K562 (cell line): ENCODE results near the gene GUCY1A2. TPM values are rescaled to one million over a fixed set of nuclear protein-coding genes. Genes with fewer than 3 reads are reported as not detected.

Experiments
- ATAC-seq: fragments of 200-7000 bp; cut with Tn5 transposase; 3 replicates; pipeline ENCODE4 v1.9.1; 2020; ENCODE audit warnings: moderate library complexity
- BruUV-seq: library from RNA; stranded (reverse); fragments of 400-500 nt; replicated peaks from 2 replicates; lab custom pipeline; 2021; lab: Mats Ljungman, UMichigan
- CTCF ChIA-PET: fragments of 300-600 bp; formaldehyde crosslinking; extraction: SDS; loops from one replicate; lab custom pipeline; 2021; ENCODE audit warnings: low intra/inter-chr PET ratio; lab: Yijun Ruan, JAX
- POLR2A ChIA-PET: fragments of 300-600, 350-650 bp; sonication (Branson Sonifier 250); formaldehyde crosslinking; extraction: SDS; loops from one replicate; lab custom pipeline; 2021; ENCODE audit warnings: antibody characterized with exemption, inconsistent platforms; lab: Yijun Ruan, JAX
- DNase-seq, 4 experiments: peaks; one replicate each; pipeline versions ENCODE4 v3.0.0 to v3.0.0-alpha.2; 2011 to 2018; ENCODE audit warnings: low spot score in 3 of 4, mixed read lengths in 3 of 4; ENCODE audit errors: extremely low read depth in 1 of 4
- FAIRE-seq: peaks from 2 replicates; lab custom pipeline; 2011; peaks lifted over from hg19 to GRCh38; lab: Jason Lieb, UNC
- H2AFZ ChIP-seq: 2 replicates; pipeline ENCODE4 v1.6.0; 2011; ENCODE audit warnings: low read depth, low read length, control low read depth, inconsistent platforms
- H3K27ac ChIP-seq: fragments of 200-600 bp; 3 replicates; pipeline ENCODE4 v1.8.0; 2011; ENCODE audit warnings: low read depth, mild to moderate bottlenecking, control low read depth, inconsistent platforms, low read length, moderate library complexity, mixed read lengths; ENCODE audit errors: extremely low read depth
- H3K27me3 ChIP-seq, 2 experiments: fragments of 300-600 bp in 1 of 2; 2 replicates in 1 of 2; 3 replicates in 1 of 2; pipeline versions ENCODE4 v1.6.0 to v1.8.0; 2011; ENCODE audit warnings: inconsistent platforms in 2 of 2, low read length in 2 of 2, mild to moderate bottlenecking in 1 of 2, mixed read lengths in 1 of 2, moderate library complexity in 1 of 2; ENCODE audit not compliant: control insufficient read depth in 2 of 2, insufficient read depth in 2 of 2
- H3K36me3 ChIP-seq: fragments of 300-600 bp; 3 replicates; pipeline ENCODE4 v1.8.0; 2011; ENCODE audit warnings: mild to moderate bottlenecking, low read length, inconsistent platforms; ENCODE audit not compliant: control insufficient read depth, insufficient read depth
- H3K4me1 ChIP-seq, 2 experiments: fragments of 200-600 bp in 1 of 2; replicated peaks in 1 of 2; 2 replicates in 1 of 2; 3 replicates in 1 of 2; pipeline versions ENCODE4 v1.5.1 to v1.8.0; 2011; ENCODE audit warnings: inconsistent platforms in 2 of 2, low read length in 2 of 2, mild to moderate bottlenecking in 1 of 2, mixed read lengths in 1 of 2, moderate library complexity in 1 of 2; ENCODE audit not compliant: control insufficient read depth in 2 of 2, insufficient read depth in 2 of 2
- H3K4me2 ChIP-seq: 2 replicates; pipeline ENCODE4 v1.6.1; 2011; ENCODE audit warnings: low read length, control low read depth, inconsistent platforms, mixed read lengths; ENCODE audit not compliant: insufficient read depth
- H3K4me3 ChIP-seq: fragments of 200-600 bp; sonication (generic), shearing (Covaris generic); 2 replicates; pipeline ENCODE4 v1.5.1; 2016; ENCODE audit warnings: control low read depth, inconsistent platforms
- H3K79me2 ChIP-seq: fragments of 200-600 bp; 3 replicates; pipeline ENCODE4 v1.8.0; 2011; ENCODE audit warnings: low read length, inconsistent platforms; ENCODE audit not compliant: control insufficient read depth, insufficient read depth
- H3K9ac ChIP-seq, 2 experiments: 2 replicates each; pipeline versions ENCODE4 v1.6.0 to v1.6.1; 2011; ENCODE audit warnings: low read depth in 2 of 2, low read length in 2 of 2, control low read depth in 1 of 2, inconsistent platforms in 1 of 2, mild to moderate bottlenecking in 1 of 2, mixed read lengths in 1 of 2; ENCODE audit not compliant: insufficient read depth in 1 of 2
- H3K9me1 ChIP-seq: one replicate; pipeline ENCODE4 v1.6.0; 2011; ENCODE audit warnings: inconsistent platforms, mild to moderate bottlenecking, low read length, moderate library complexity; ENCODE audit not compliant: control insufficient read depth, insufficient read depth
- H3K9me3 ChIP-seq: replicated peaks from 2 replicates; pipeline ENCODE4 v1.5.1; 2011; ENCODE audit warnings: low read depth, low read length, inconsistent platforms; ENCODE audit not compliant: control insufficient read depth, insufficient read depth
- H4K20me1 ChIP-seq: replicated peaks from 2 replicates; pipeline ENCODE4 v1.6.1; 2011; ENCODE audit warnings: low read length, inconsistent platforms, mixed read lengths; ENCODE audit not compliant: control insufficient read depth, insufficient read depth
- CHAMP1 ChIP-seq: fragments of 450-650 bp; IDR thresholded peaks from 2 replicates; pipeline ENCODE4 v1.6.1; 2016; ENCODE audit warnings: mild to moderate bottlenecking
- E2F3 ChIP-seq: fragments of 250-450 bp; sonication (Bioruptor Pico); IDR thresholded peaks from 2 replicates; pipeline ENCODE4 v1.4.0; 2020; ENCODE audit warnings: mild to moderate bottlenecking
- GTF2B ChIP-seq: IDR thresholded peaks from 2 replicates; pipeline ENCODE4 v1.6.1; 2011; ENCODE audit not compliant: insufficient read length; ENCODE audit errors: extremely low read depth
- NBN ChIP-seq: fragments of 450-650 bp; IDR thresholded peaks from 2 replicates; pipeline ENCODE4 v1.6.1; 2016; ENCODE audit warnings: low read depth, mild to moderate bottlenecking
- NELFE ChIP-seq: IDR thresholded peaks from 2 replicates; pipeline ENCODE4 v1.6.1; 2011; ENCODE audit warnings: mild to moderate bottlenecking; ENCODE audit not compliant: insufficient read depth, insufficient read length
- ZBED1 ChIP-seq: IDR thresholded peaks from 2 replicates; pipeline ENCODE4 v1.6.1; 2014
- ZFP36 ChIP-seq: fragments of 150-350 bp; IDR thresholded peaks from 2 replicates; pipeline ENCODE4 v1.6.1; 2018; ENCODE audit warnings: low read length, low read depth; ENCODE audit not compliant: partially characterized antibody
- WGBS: fragments of 100-300 bp; shearing (Covaris generic); methylation state at CpG from one replicate; pipeline ENCODE4 v1.1.6; 2016; ENCODE audit warnings: low coverage, mixed read lengths; ENCODE audit not compliant: insufficient coverage; ENCODE audit errors: missing lambda C conversion rate; 5-methylcytosine and 5-hydroxymethylcytosine counted together
- in situ Hi-C: fragments of 300-500 bp; cut with MboI; formaldehyde crosslinking; loops from 4 replicates; pipeline ENCODE4 v1.15.0; 2018; ENCODE audit warnings: inconsistent platforms, mixed read lengths
- intact Hi-C: fragments of 100-400 bp; cut with micrococcal nuclease; formaldehyde crosslinking; loops from 2 replicates; pipeline ENCODE4 v1.14.2; 2022
- polyA plus RNA-seq, 8 experiments: library from polyadenylated mRNA; depleted of rRNA in 4 of 8; stranded (reverse) in 5 of 8; unstranded in 3 of 8; fragments of >200 nt; fragmentation: Nextera tagmentation in 2 of 8; fragmentation: Illumina TruSeq in 1 of 8; extraction: Ambion mirVana in 2 of 8; extraction: Trizol in 1 of 8; gene quantifications; 2 replicates each; pipeline versions ENCODE4 v1.2.1 to v1.2.3, GENCODE V29; 2011 to 2014; ENCODE audit warnings: inconsistent platforms in 1 of 8, missing spikeins in 1 of 8
- total RNA-seq, 7 experiments: library from RNA; depleted of rRNA in 6 of 7; stranded (reverse); fragments of >200 nt in 6 of 7; fragmentation: Illumina TruSeq in 2 of 7; extraction: Trizol in 2 of 7; gene quantifications; 2 replicates each; pipeline versions ENCODE4 v1.2.1 to v1.2.3, GENCODE V29; 2011 to 2021; ENCODE audit warnings: low replicate concordance in 1 of 7

GUCY1A2 gene
- total and polyA plus RNA-seq, 9 of the 15 experiments (the other 6 are each of a cell fraction or from before 2014, with no cell fraction given), result under 0.01 to 0.04 TPM; not detected in 7

GRCh38 chr11:106879029-106879428 lies 139.2 kb downstream of the GUCY1A2 start:
- POLR2A ChIA-PET, result no interaction called here
- intact Hi-C loops, result no loop called here
- no peak overlapping the region for H3K4me2 ChIP-seq
- no peaks in the 10 kb centered on the region for H3K79me2 ChIP-seq
- H3K27me3 ChIP-seq, result no peaks in the 10 kb centered on the region
- H4K20me1 ChIP-seq, result no peaks in the 10 kb centered on the region
- no peak for TF ChIP-seq NELFE
- TF ChIP-seq GTF2B, result no peak
- no peak for TF ChIP-seq CHAMP1
- no peak for TF ChIP-seq NBN
- no peak for TF ChIP-seq E2F3
- TF ChIP-seq ZFP36, result no peak
- no peak for TF ChIP-seq ZBED1
- H3K9me3 ChIP-seq, result 0 out of 2 replicates have a peak, but pooled peaks cover 2% of the 10 kb centered on the region
- ATAC-seq, result no peak
- CTCF ChIA-PET, result no interaction called here
- H3K9ac ChIP-seq, result no peak overlapping the region
- in situ Hi-C loops, result no loop called here
- no TSS peak for BruUV-seq
- no peak overlapping the region for H3K27ac ChIP-seq
- H3K4me3 ChIP-seq, result no peak overlapping the region
- no peak for FAIRE-seq
- H3K36me3 ChIP-seq, result no peaks in the 10 kb centered on the region
- H3K9me1 ChIP-seq, result no peaks in the 10 kb centered on the region
- no peak for DNase-seq
- no peak overlapping the region for H2AFZ ChIP-seq
- 0% methylated on average over 3 of the region's 3 CpGs for WGBS
- H3K4me1 ChIP-seq, result no peaks in the 10 kb centered on the region
